Adrenal gland (tissue), 5 donors: ENCODE results near the gene ABHD16B.

Source experiments
- CTCF ChIP-seq, 6 experiments: fragments of 450-650 bp in 4 of 6; fragments of 200-600 bp in 2 of 6; sonication (generic) in 1 of 6; IDR thresholded peaks; 1 replicate in 5 of 6; 2 replicates in 1 of 6; pipeline versions ENCODE4 v1.5.1 to v1.8.0; 2016 to 2021; ENCODE audit warnings: antibody characterized with exemption in 6 of 6, mild to moderate bottlenecking in 2 of 6, moderate library complexity in 1 of 6
- POLR2A ChIP-seq, 2 donors: fragments of 450-650 bp; IDR thresholded peaks; one replicate each; pipeline ENCODE4 v1.6.1; 2017; ENCODE audit warnings: antibody characterized with exemption in 2 of 2, mild to moderate bottlenecking in 2 of 2, moderate library complexity in 1 of 2
- donor health status: DM: no; HTN: no; CAD: no.

DNA sequence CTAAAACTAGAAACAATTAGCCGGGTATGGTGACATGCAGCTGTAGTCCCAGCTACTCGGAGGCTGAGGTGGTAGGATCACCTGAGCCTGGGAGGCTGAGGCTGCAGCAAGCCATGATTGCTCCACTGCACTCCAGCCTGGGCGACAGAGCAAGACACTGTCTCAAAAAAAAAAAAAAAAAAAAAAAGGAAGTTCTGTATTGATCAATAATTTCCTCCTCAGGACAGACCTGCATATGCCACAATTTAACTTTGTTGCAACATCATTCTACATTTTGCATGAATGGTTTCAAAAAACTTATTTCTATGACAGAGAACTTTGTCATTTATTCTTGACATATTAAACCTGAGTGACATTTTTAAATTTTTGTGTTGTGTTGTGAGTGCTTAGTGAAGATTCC, 39.1 kb downstream of the ABHD16B start:
- no peak for TF ChIP-seq POLR2A (IDR thresholded peaks at IDR 0.05)
- no peak for TF ChIP-seq CTCF (IDR thresholded peaks at IDR 0.05)
